ENCODE results near the gene BCKDHA. TPM values are rescaled to one million over a fixed set of nuclear protein-coding genes. Genes with fewer than 3 reads are reported as not detected.

The BCKDHA gene
- total RNA-seq, 1 experiment from 2014 or later: 17.7 TPM

DNA sequence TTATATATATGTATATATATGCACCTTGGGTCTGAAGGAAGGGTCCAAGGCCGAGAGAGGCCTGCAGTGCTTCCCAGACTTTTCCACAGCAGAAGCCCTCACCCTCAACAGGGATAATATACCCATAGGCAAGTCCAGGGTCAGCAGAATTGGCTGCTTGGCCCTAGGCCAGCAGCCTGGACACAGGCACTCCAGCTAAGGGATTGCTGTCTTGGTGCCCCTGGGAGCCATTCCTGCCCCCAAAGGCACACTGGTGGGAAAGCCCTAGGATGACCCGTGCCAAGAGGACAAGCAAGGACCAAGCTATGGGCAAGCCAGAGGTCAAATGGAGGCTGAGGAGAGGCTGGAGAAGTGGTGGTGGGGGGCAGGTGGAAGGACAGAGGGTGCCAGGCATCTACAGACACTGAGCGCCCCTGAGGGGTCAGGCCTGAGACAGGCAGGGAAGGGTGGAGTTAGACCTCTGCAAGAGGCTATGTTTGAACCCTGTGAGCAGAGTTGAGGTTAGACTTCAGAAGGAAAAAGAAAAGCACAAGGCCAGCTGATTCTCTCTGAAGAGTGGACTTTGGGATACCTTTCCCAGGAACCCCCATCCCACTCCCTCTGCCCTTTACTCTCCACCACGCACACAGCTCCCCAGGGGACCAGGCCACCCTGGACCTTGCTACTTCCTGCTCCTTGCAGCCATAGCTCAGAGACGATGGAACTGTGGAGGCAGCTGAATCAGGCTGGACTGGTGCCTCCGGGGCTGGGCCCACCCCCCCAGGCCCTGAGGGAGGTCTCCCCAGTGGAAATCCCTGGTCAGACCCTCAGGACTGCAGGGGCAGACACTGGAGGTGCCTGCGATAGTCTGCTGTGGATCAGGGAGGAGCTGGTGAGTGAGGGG lies 45.1 kb downstream of the BCKDHA start, which contains the start of gene ERICH4:
Gene ERICH4, plus strand, starts transcription at position 684 of the 883 bp plus-strand sequence. Its CDS starts 14 bp downstream, at position 698.
- no peak within 1 kb of the TSS for H3K27ac ChIP-seq (ENCODE audit: low read depth, low read length)
- H3K9me2 ChIP-seq (ENCODE audit: insufficient read depth): no peaks in the 10 kb centered on the region
- ChIA-PET POLR2A (no interaction called here), RAD21 (ENCODE audit: low non-redundant PET in 1 of 2, low total read pairs in 2 of 2, uncharacterized antibody in 2 of 2, unreplicated experiment in 2 of 2) (no interaction called here), CTCF (interaction anchor here (0.9 kb wide), 1 partner anchor 121 kb away, joined by 3 read pairs; no protein-coding TSS in a partner anchor)
- no peak within 1 kb of the TSS for H3K4me2 ChIP-seq (ENCODE audit: low read length)
- no peaks in the 10 kb centered on the region; a peak in 1 of 4 replicates for H3K36me3 ChIP-seq (ENCODE audit: control insufficient read depth in 1 of 2, insufficient read depth in 2 of 2, low read length in 2 of 2)
- intact Hi-C loops (cut with micrococcal nuclease): no loop called here
- no peak within 1 kb of the TSS for H2AFZ ChIP-seq (ENCODE audit: low read depth, low read length, poor library complexity, severe bottlenecking)
- TF ChIP-seq POLR2A (IDR thresholded peaks at IDR 0.05; ENCODE audit: borderline replicate concordance, extremely low read depth, insufficient read depth, insufficient read length) (no peak), POLR2AphosphoS5 (IDR thresholded peaks at IDR 0.05; ENCODE audit: low read depth, low read length) (no peak), YY1 (IDR thresholded peaks at IDR 0.05; ENCODE audit: extremely low read depth, insufficient replicate concordance, low read depth, low read length) (no peak), ATF3 (IDR thresholded peaks at IDR 0.05) (no peak), SIN3A (IDR thresholded peaks at IDR 0.05; ENCODE audit: low read depth) (no peak), CTCF (IDR thresholded peaks at IDR 0.05 in 2 of 3, conservative IDR thresholded peaks at IDR 0.05 in 1 of 3; ENCODE audit: borderline replicate concordance in 1 of 3, insufficient read depth in 1 of 3, low read depth in 2 of 3, low read length in 2 of 3) (no peak), SRF (IDR thresholded peaks at IDR 0.05; ENCODE audit: low read depth) (no peak), EZH2 (IDR thresholded peaks at IDR 0.05) (no peak), FOSL1 (IDR thresholded peaks at IDR 0.05; ENCODE audit: low read depth) (no peak), REST (IDR thresholded peaks at IDR 0.05; ENCODE audit: low read depth) (no peak), EZH2phosphoT487 (IDR thresholded peaks at IDR 0.05; ENCODE audit: borderline replicate concordance) (no peak), EGR1 (IDR thresholded peaks at IDR 0.05; ENCODE audit: low read depth) (no peak), ZNF274 (IDR thresholded peaks at IDR 0.05; ENCODE audit: low read depth, low read length) (no peak), TCF7L2 (IDR thresholded peaks at IDR 0.05; ENCODE audit: borderline replicate concordance, extremely low read depth, insufficient read depth, insufficient read length) (no peak), SP1 (IDR thresholded peaks at IDR 0.05; ENCODE audit: low read depth) (no peak), ZFX (IDR thresholded peaks at IDR 0.05) (no peak), JUND (IDR thresholded peaks at IDR 0.05) (no peak)
- ATAC-seq (no peak), DNase-seq (ENCODE audit: low read depth, low spot score) (no peak)
- H3K79me2 ChIP-seq (ENCODE audit: insufficient read depth, low read length): peaks cover 14% of the 10 kb centered on the region
- no peak within 1 kb of the TSS for H3K4me3 ChIP-seq (replicated peaks in 1 of 2; ENCODE audit: low read depth in 1 of 2, low read length in 2 of 2)
- no TSS peak for BruUV-seq (replicated peaks)
- no peaks in the 10 kb centered on the region for H4K20me1 ChIP-seq (ENCODE audit: insufficient read depth)
- no peaks in the 10 kb centered on the region for H3K27me3 ChIP-seq (ENCODE audit: insufficient read depth, low read length)
- no peaks in the 10 kb centered on the region for H3K9me3 ChIP-seq (ENCODE audit: control insufficient read depth in 1 of 2, insufficient read depth in 1 of 2, low read depth in 1 of 2, low read length in 2 of 2)
- no peak within 1 kb of the TSS for H3K9ac ChIP-seq (ENCODE audit: low read length)
- peaks cover 10 to 12% of the 10 kb centered on the region in 2 experiments for H3K4me1 ChIP-seq (ENCODE audit: control insufficient read depth in 1 of 2, insufficient read depth in 2 of 2, low read length in 2 of 2)

Measured in HCT116 (cell line).